Vagina (tissue), 2 donors: ENCODE results near the gene PLD2. TPM values are rescaled to one million over a fixed set of nuclear protein-coding genes. Genes with fewer than 3 reads are reported as not detected.
"Not testable (repeated sequence)": the region's sequence is repeated elsewhere in the genome, so short reads cannot be mapped to it uniquely, and the experiment has no call there.

Experiments
- DNase-seq, 2 donors: peaks; one replicate each; pipeline ENCODE4 v3.0.0-alpha.2; 2017; ENCODE audit errors: extremely low spot score in 2 of 2
- H3K27ac ChIP-seq: fragments of 200-600 bp; sonication (generic); one replicate; pipeline ENCODE4 v1.5.1; 2019
- H3K27me3 ChIP-seq: fragments of 200-600 bp; sonication (generic); one replicate; pipeline ENCODE4 v1.5.1; 2019
- H3K36me3 ChIP-seq, 2 donors: fragments of 200-600 bp; sonication (generic); one replicate each; pipeline ENCODE4 v1.5.1; 2017 to 2019
- H3K4me1 ChIP-seq: fragments of 200-600 bp; sonication (generic); one replicate; pipeline ENCODE4 v1.5.1; 2019
- H3K4me3 ChIP-seq, 2 donors: fragments of 200-600 bp; sonication (generic); 1 replicate in 1 of 2; 2 replicates in 1 of 2; pipeline ENCODE4 v1.5.1; 2016 to 2019
- H3K9me3 ChIP-seq: fragments of 200-600 bp; sonication (generic); one replicate; pipeline ENCODE4 v1.5.1; 2019
- POLR2A ChIP-seq, 2 donors: fragments of 450-650 bp; IDR thresholded peaks; one replicate each; pipeline ENCODE4 v1.6.1; 2017; ENCODE audit warnings: antibody characterized with exemption in 2 of 2, mild to moderate bottlenecking in 2 of 2, moderate library complexity in 2 of 2
- POLR2AphosphoS5 ChIP-seq, 2 donors: sonication (generic); formaldehyde crosslinking; IDR thresholded peaks; one replicate each; pipeline ENCODE4 v1.9.0; 2017; ENCODE audit warnings: antibody characterized with exemption in 2 of 2, mild to moderate bottlenecking in 2 of 2, low read depth in 1 of 2; ENCODE audit not compliant: insufficient read depth in 1 of 2
- intact Hi-C: fragments of 100-400 bp; cut with DNase I; formaldehyde crosslinking; loops from one replicate; pipeline ENCODE4 v1.15.1; 2023
- total RNA-seq: library from RNA; depleted of rRNA; stranded (reverse); fragments of >200 nt; gene quantifications from one replicate; pipeline ENCODE4 v1.2.3, GENCODE V29; 2016
- TF ChIP-seq, protein P1 (sequence below), 3 experiments: fragments of 450-650 bp in 2 of 3; fragments of 200-600 bp in 1 of 3; sonication (generic) in 1 of 3; IDR thresholded peaks; one replicate each; pipeline ENCODE4 v1.5.1; 2017 to 2019; ENCODE audit warnings: antibody characterized with exemption in 3 of 3, mild to moderate bottlenecking in 2 of 3, moderate library complexity in 2 of 3

The PLD2 gene
- total RNA-seq, 1 donor from 2014 or later = 63.6 TPM

DNA sequence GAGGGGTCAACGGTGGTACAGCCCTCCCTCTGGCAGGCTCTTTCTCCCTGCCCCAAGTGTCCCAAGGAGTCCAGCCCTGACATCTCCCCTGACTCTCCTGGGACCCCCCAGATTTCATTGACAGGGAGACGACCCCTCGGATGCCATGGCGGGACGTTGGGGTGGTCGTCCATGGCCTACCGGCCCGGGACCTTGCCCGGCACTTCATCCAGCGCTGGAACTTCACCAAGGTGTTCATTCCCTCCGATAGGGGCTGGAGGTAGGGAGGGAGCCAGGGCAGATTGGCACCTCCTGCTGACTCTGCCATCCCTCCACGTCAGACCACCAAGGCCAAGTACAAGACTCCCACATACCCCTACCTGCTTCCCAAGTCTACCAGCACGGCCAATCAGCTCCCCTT is 9.9 kb downstream of the PLD2 start:
- no peak overlapping the region for H3K27ac ChIP-seq
- no peak overlapping the region for H3K4me3 ChIP-seq
- intact Hi-C loops = no loop called here
- H3K4me1 ChIP-seq = no peaks in the 10 kb centered on the region
- peaks cover 0 to 45% of the 10 kb centered on the region in 2 donors for H3K36me3 ChIP-seq
- no peaks in the 10 kb centered on the region for H3K9me3 ChIP-seq
- no peak for DNase-seq
- H3K27me3 ChIP-seq = no peaks in the 10 kb centered on the region
- TF ChIP-seq POLR2AphosphoS5 (IDR thresholded peaks at IDR 0.05; ENCODE audit: insufficient read depth in 1 of 2, low read depth in 1 of 2) = no peak
- no peak for TF ChIP-seq POLR2A (IDR thresholded peaks at IDR 0.05)
- TF ChIP-seq, protein P1, sequence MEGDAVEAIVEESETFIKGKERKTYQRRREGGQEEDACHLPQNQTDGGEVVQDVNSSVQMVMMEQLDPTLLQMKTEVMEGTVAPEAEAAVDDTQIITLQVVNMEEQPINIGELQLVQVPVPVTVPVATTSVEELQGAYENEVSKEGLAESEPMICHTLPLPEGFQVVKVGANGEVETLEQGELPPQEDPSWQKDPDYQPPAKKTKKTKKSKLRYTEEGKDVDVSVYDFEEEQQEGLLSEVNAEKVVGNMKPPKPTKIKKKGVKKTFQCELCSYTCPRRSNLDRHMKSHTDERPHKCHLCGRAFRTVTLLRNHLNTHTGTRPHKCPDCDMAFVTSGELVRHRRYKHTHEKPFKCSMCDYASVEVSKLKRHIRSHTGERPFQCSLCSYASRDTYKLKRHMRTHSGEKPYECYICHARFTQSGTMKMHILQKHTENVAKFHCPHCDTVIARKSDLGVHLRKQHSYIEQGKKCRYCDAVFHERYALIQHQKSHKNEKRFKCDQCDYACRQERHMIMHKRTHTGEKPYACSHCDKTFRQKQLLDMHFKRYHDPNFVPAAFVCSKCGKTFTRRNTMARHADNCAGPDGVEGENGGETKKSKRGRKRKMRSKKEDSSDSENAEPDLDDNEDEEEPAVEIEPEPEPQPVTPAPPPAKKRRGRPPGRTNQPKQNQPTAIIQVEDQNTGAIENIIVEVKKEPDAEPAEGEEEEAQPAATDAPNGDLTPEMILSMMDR (IDR thresholded peaks at IDR 0.05) = no peak

DNA sequence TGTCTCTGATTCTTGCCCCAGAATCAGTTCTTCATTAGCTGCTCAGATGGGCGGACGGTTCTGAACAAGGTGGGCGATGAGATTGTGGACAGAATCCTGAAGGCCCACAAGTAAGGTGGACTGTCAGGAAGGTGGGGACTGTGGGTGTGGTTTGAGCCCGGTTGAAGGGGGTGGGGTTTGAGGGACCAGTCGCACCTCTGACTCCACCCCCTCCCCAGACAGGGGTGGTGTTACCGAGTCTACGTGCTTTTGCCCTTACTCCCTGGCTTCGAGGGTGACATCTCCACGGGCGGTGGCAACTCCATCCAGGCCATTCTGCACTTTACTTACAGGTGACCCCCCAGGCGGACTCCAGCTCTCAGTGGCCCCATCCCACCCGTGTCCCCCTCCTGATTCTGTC is 11.3 kb downstream of the PLD2 start:
- H3K4me1 ChIP-seq = no peaks in the 10 kb centered on the region
- no peak overlapping the region for H3K4me3 ChIP-seq
- DNase-seq = no peak
- H3K9me3 ChIP-seq = no peaks in the 10 kb centered on the region
- no peaks in the 10 kb centered on the region for H3K27me3 ChIP-seq
- intact Hi-C loops = no loop called here
- peaks cover 0 to 57% of the 10 kb centered on the region in 2 donors for H3K36me3 ChIP-seq
- no peak overlapping the region for H3K27ac ChIP-seq
- TF ChIP-seq, protein P1 (IDR thresholded peaks at IDR 0.05) = no peak
- TF ChIP-seq POLR2A (IDR thresholded peaks at IDR 0.05) (no peak), POLR2AphosphoS5 (IDR thresholded peaks at IDR 0.05; ENCODE audit: insufficient read depth in 1 of 2, low read depth in 1 of 2) (no peak)

DNA sequence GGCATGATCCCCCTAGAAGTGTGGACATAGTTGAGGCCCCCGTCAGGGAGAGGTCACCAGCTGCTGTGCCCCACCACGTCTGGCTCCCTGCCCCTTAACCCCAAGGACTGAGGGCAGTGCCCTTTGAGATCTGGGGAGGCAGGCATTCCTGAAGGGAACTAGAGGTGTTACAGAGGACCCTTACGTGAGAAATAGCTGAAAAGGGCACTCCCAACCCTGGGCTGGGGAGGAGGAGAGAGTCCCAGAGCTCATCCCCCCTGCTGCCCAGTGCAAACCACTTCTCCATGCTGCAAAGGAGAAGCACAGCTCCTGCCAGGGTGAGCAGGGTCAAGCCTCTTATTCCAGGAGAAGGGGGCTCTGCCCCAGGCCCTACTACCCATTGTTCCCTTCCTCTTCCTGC is 15.9 kb downstream of the PLD2 start:
- TF ChIP-seq POLR2AphosphoS5 (IDR thresholded peaks at IDR 0.05; ENCODE audit: insufficient read depth in 1 of 2, low read depth in 1 of 2) (no peak), POLR2A (IDR thresholded peaks at IDR 0.05) (no peak)
- TF ChIP-seq, protein P1 (IDR thresholded peaks at IDR 0.05) = no peak
- H3K4me3 ChIP-seq = no peak overlapping the region
- intact Hi-C loops = no loop called here
- no peaks in the 10 kb centered on the region for H3K9me3 ChIP-seq
- H3K27ac ChIP-seq = no peak overlapping the region
- no peaks in the 10 kb centered on the region for H3K27me3 ChIP-seq
- peaks cover 0 to 32% of the 10 kb centered on the region in 2 donors for H3K36me3 ChIP-seq
- no peaks in the 10 kb centered on the region for H3K4me1 ChIP-seq
- no peak for DNase-seq

DNA sequence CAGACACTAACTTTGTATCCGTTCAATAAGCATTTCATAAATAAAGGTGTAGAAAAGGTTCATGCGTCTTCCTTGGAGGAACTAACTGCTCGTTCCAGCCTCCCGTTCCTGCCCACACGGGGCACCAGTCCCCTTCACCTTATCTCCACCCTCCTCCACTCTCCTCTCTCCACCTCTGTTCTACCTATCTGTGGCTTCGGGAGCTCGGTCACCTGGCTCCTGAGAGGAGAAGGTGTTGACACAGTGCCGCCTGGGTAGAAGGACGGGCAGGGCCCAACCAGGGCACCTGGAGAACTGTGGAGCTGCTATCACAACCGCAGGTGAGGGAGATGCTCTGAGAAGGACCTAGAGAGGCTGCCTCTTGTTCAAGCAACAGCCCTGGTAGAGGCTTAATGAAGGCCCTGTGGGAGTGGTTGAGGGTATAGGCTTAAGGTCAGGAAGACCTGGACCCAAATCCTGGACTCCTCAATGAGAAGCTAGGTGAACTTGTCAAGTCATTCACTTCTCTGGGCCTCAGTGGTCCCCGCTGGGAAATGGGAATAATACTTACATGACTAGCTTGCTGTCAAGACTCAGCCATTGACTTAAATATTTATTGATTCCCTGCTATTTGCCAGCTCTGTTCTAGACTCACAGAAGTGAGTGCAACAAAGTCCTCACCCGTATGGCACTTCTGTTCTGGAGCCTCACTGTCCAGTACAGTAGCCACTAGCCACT is 16.6 kb downstream of the PLD2 start:
- no peak overlapping the region for H3K4me3 ChIP-seq
- no peaks in the 10 kb centered on the region for H3K27me3 ChIP-seq
- no peaks in the 10 kb centered on the region for H3K9me3 ChIP-seq
- H3K27ac ChIP-seq = no peak overlapping the region
- intact Hi-C loops = no loop called here
- DNase-seq = no peak
- H3K4me1 ChIP-seq = no peaks in the 10 kb centered on the region
- TF ChIP-seq POLR2A (IDR thresholded peaks at IDR 0.05) (no peak), POLR2AphosphoS5 (IDR thresholded peaks at IDR 0.05; ENCODE audit: insufficient read depth in 1 of 2, low read depth in 1 of 2) (no peak)
- TF ChIP-seq, protein P1 (IDR thresholded peaks at IDR 0.05) = no peak
- peaks cover 0 to 27% of the 10 kb centered on the region in 2 donors for H3K36me3 ChIP-seq

DNA sequence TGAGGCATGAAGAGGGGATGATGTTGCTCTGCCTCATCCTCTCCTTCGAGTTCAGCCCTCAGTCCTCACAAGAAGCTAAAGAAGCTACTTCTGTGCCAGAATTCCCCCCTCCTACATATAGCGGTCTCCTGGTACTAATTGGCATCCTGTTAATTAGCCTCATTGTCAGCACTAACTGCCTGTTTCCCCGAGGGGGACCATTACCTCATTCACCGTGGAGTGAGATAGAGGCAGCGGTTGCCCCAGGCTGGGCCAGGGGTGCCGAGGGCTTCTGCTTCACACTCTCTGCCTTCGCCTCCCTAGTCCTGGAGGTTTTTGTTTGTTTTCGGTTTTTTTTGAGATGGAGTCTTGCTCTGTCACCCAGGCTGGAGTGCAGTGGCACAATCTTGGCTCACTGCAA is 20.4 kb downstream of the PLD2 start:
- Histone ChIP-seq H3K9me3 (no peaks in the 10 kb centered on the region), H3K27ac (no peak overlapping the region), H3K36me3 (peaks cover 0 to 8% of the 10 kb centered on the region in 2 donors), H3K4me1 (no peaks in the 10 kb centered on the region), H3K27me3 (no peaks in the 10 kb centered on the region), H3K4me3 (no peak overlapping the region)
- DNase-seq = no peak
- TF ChIP-seq, protein P1 (IDR thresholded peaks at IDR 0.05) = no peak
- TF ChIP-seq POLR2AphosphoS5 (IDR thresholded peaks at IDR 0.05; ENCODE audit: insufficient read depth in 1 of 2, low read depth in 1 of 2) = no peak
- TF ChIP-seq POLR2A (IDR thresholded peaks at IDR 0.05) = no peak
- intact Hi-C loops = no loop called here

DNA sequence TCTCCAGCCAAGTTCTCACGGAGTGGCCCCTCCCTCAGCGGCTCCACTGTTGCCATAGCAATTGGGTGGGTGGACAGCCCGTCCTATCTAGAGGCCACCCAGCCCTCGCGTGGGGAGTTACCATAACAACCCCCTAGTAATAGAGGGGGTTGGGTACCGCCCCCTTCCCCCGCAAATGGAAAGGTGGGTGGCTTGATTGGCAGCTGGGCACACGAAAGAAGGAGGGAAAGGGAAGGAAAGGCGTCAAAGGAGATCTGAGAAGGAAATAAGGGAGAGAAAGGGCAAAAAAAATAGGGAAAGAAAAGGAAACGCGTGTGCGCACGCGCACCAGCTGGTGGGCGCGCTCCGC is 25.9 kb downstream of the PLD2 start:
- H3K27me3 ChIP-seq, intact Hi-C loops, H3K9me3 ChIP-seq, H3K36me3 ChIP-seq, DNase-seq: not testable (repeated sequence)
- peak overlapping the region; percentile 100 for H3K27ac ChIP-seq
- H3K4me1 ChIP-seq = peaks cover 41% of the 10 kb centered on the region
- H3K4me3 ChIP-seq = peak overlapping the region; percentile 97 to 100
